HG03460 (cell line): ENCODE data around the gene POMT2.
A peak's percentile ranks its signal among the peaks of the same experiment; 100 is the strongest.
"Not testable (repeated sequence)": the region's sequence is repeated elsewhere in the genome, so short reads cannot be mapped to it uniquely, and the experiment has no call there.

Experiments used
- ATAC-seq: cut with Tn5 transposase; IDR thresholded peaks from one replicate; pipeline ENCODE4 v1.9.1; 2021; ENCODE audit not compliant: unreplicated experiment

The POMT2 gene, protein sequence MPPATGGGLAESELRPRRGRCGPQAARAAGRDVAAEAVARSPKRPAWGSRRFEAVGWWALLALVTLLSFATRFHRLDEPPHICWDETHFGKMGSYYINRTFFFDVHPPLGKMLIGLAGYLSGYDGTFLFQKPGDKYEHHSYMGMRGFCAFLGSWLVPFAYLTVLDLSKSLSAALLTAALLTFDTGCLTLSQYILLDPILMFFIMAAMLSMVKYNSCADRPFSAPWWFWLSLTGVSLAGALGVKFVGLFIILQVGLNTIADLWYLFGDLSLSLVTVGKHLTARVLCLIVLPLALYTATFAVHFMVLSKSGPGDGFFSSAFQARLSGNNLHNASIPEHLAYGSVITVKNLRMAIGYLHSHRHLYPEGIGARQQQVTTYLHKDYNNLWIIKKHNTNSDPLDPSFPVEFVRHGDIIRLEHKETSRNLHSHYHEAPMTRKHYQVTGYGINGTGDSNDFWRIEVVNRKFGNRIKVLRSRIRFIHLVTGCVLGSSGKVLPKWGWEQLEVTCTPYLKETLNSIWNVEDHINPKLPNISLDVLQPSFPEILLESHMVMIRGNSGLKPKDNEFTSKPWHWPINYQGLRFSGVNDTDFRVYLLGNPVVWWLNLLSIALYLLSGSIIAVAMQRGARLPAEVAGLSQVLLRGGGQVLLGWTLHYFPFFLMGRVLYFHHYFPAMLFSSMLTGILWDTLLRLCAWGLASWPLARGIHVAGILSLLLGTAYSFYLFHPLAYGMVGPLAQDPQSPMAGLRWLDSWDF

DNA sequence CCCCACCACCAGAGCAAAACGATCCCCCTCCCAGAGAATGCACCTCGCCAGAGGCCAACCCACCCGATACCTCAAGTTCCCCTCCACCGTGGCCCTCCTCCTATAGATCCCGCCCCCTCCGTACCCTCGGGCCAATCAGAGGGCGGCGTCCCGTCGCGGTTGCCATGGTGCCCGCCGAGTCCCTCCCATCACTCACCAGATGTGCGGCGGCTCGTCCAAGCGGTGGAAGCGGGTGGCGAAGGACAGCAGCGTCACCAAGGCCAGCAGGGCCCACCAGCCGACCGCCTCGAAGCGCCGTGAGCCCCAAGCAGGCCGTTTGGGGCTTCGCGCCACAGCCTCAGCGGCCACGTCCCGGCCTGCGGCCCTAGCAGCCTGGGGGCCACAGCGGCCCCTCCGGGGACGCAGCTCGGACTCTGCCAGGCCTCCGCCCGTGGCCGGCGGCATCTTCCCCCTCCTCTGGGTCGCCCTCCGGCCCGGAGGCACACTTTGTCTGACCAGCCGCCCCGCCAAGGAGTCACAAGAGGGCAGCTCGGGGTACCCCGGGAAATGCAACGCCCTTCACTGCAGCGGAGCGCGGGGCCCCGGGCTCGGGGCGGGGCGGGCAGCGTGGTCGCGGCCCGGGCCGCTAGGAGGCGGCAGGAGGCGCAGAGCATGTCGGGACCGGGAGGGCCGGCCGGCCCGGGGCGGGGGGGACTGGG, at the start of gene POMT2:
POMT2 (minus strand) TSS at position 646 of the 698 bp plus-strand sequence; CDS start at position 444, 202 bp downstream.
- ATAC-seq: peak; percentile 72

GRCh38 chr14:77369285-77369684, 48.6 kb upstream of the POMT2 start:
- ATAC-seq: no peak

GRCh38 chr14:77364146-77364545, 43.5 kb upstream of the POMT2 start:
- no peak for ATAC-seq

DNA sequence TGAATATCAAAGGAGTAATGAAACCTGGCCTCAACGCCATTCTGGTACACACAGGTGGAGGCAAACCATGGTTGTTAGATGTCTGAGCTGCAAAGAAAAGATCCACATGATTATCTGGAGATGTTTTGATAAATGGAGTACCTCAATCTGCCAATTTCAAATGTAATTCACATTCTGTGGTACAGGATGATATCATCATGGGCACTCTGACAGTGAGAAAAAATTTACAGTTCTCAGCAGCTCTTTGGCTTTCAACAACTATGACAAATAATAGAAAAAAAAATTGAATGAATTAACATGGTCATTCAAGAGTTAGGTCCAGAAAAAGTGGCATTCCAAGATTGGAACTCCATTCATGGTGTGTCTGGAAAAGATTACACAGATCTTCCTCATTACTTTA, 38.9 kb upstream of the POMT2 start:
- no peak for ATAC-seq

DNA sequence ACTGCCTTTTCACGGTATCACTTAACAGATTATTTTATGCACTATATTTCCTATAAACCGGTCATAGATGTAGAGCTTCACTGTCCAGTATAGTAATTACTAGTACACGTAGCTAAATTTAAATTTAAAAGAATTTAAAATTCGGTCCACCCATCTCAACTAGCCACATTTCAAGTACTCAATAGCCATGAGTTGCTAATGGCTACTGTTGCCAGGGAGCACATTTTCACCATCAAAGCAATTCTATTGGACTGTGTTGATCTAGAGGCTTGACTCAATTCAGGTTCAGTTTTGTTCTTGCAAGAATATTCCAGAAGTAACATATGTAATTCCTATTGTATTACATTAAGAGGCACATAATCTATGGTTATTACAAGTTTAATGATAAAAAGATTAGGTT, 36.2 kb upstream of the POMT2 start:
- ATAC-seq: no peak

- ATAC-seq: no peak
Measured at GRCh38 chr14:77355811-77356210, 35.1 kb upstream of the POMT2 start.

GRCh38 chr14:77353469-77354141, 32.9 kb upstream of the POMT2 start:
- ATAC-seq: no peak

DNA sequence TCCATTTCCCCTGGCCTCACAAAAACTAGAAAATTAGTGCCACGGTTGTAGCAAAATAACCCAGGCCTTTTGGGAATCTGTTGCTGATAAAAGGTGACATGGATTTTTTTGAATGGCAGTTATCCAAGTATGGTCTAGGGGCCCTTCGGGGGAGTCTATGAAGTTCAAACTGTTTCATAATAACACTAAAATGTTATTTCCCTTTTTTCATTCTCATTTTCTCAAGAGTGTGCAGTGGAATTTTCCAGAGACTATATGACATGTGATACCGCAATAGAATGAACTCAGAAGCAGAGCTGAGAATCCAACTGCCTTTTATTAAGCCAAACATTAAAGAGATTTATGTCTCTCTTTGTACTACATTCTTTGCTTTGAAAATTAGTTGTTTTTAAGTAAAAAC, 27.1 kb upstream of the POMT2 start:
- no peak for ATAC-seq

GRCh38 chr14:77346495-77346894, 25.8 kb upstream of the POMT2 start:
- no peak for ATAC-seq

GRCh38 chr14:77344377-77344996, 23.8 kb upstream of the POMT2 start:
- ATAC-seq: no peak

DNA sequence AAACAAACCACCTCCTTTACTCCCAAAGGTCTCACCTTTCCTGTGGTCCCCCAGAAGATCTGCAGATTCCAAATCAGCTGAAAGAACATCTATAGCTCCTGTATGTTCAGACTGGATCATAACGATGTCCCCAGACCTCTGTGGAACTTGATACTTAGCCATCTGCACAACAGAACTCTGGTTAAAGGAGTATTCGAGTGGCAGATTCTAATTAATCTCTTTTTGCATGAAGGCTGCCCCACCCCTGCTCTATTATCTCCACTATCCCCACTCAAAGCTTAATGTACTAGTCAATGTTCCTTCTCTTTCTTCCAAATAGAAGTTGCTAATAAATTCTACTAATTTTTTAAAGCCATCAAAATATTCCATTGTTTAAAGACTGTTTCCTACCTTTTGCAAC, 23.0 kb upstream of the POMT2 start:
- no peak for ATAC-seq

DNA sequence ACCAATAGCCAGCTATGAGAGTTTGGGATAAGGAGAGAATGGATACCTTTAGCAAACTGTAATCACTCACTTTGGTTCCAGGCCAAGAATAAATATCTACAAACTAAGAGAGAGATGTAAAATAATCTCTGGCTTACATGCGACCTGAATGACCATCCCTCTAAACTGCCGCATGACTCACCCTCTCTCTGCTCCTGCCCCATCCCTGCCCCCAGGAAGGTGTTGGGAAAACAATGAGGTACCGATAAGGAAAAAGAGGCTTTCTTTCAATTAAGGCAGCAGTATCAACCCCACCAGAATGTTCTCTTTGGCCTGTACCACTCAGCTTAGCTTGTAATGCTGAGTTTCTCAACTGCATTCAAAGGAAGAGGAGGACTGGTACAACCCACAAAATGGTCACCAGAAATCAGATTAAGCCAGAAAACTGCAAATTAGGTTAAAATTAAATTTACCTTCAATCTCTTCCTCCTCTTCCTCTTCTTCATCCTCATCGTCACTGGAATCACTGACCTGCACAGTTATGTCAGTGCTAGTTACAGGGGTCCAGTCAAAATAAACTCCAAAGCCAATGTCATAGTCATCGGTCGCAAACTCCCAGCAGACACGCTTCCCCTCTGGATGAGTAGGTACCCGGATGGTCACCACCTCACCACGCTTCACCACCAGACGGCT, 22.2 kb upstream of the POMT2 start:
- ATAC-seq: no peak

GRCh38 chr14:77340389-77340788, 19.7 kb upstream of the POMT2 start:
- no peak for ATAC-seq

GRCh38 chr14:77339407-77339806, 18.7 kb upstream of the POMT2 start:
- no peak for ATAC-seq

GRCh38 chr14:77338302-77338701, 17.6 kb upstream of the POMT2 start:
- no peak for ATAC-seq

DNA sequence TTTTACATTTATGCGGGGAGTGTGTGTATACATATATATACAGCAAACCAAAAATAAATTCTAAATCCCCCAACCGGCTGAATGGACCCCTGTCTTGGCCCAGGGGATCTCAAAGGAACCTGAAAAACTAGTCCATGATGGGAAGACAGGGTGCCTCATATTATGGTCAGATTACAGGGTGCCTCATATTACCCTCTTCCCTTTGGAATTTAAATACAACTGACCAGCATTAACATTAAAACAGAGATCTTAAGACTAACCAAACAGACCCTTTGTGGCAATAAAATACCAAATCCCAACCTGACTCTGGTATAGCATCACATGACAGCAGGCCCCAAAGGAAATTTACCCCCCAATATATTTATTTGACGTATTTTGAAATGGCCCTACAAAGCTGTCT, 17.2 kb upstream of the POMT2 start:
- ATAC-seq: no peak

GRCh38 chr14:77337255-77337654, 16.6 kb upstream of the POMT2 start:
- ATAC-seq: not testable (repeated sequence)

DNA sequence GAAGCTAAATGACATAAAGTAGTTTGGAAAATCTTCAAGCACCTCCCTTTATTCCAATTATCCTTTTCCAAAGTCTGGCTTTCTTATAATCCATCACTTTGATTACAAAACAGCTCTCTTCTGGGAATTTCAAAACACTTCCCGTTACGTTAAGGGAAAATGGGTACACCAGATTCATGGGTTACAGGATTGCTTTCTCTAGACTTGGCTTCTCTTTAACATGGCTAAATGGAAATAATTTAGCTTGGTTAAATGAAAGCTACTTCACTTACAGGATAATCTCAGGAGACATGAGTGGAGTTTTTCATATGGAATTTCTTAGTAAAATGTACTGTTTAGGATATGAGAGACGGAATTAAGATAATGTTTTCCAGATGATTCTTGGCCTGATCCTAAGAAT, 14.9 kb upstream of the POMT2 start:
- no peak for ATAC-seq

- no peak for ATAC-seq
Measured at GRCh38 chr14:77329872-77330271, 9.2 kb upstream of the POMT2 start.

- ATAC-seq: no peak
Measured at GRCh38 chr14:77327111-77327510, 6.4 kb upstream of the POMT2 start.
